Uterus (tissue), 2 donors: Measurements from ENCODE around the gene TBC1D1.
A peak's percentile ranks its signal among the peaks of the same experiment; 100 is the strongest.

ENCODE experiments used
- POLR2A ChIP-seq, 2 donors: fragments of 450-650 bp; IDR thresholded peaks; one replicate each; pipeline ENCODE4 v1.6.1; 2016; ENCODE audit warnings: antibody characterized with exemption in 2 of 2, mild to moderate bottlenecking in 1 of 2, moderate library complexity in 1 of 2
- TF ChIP-seq, protein P1 (sequence below), 4 experiments: fragments of 200-600 bp in 2 of 4; fragments of 450-650 bp in 2 of 4; sonication (generic) in 2 of 4; IDR thresholded peaks; one replicate each; pipeline ENCODE4 v1.5.1; 2016 to 2019; ENCODE audit warnings: antibody characterized with exemption in 4 of 4, mild to moderate bottlenecking in 2 of 4, moderate library complexity in 1 of 4

DNA sequence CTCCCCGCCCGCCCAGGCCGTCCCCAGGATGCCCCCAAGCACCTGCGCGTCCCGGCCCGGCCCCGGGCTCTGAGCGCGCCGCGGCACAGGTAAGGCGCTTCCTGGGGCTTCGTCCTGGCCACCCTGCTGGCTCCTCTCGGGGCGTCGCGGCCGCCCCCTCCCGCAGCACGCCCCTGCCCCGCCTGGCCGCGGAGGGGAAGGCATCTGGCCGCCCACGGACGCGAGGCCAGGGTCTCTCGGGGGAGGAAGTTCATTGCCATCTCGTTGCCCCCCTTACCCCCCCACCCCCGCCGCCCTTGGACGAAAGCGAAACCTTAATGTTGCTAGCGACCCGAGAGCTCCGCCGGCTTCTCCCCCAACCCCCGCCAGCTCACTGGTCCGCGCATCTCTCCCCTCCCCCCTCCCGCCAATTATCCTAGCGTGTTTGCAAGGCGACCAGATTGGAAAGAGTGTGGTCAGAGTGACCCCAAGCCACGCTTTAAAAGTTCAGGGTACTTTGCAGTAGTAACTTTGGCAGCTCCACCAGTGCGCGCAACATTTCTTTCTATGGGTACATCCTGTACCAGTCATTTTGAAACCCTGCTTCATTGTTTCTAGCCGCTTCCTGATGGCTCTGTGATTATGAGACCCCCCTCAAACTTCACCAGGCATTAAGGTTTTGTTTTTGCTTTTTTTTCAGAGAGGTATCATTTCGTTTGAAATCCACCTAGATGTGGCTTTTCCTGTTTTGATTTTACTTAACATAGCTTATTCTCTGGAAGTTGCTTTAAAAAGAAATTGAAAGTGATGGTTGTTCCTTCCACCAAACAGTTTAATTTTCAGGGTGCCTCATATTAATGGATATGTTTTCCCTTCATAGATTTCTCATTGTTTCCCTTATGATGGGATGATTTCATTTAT lies 626 bp downstream of the TBC1D1 start:
- peak in 1 of 2 donors; percentile 38 for TF ChIP-seq POLR2A (IDR thresholded peaks at IDR 0.05)
- TF ChIP-seq, protein P1, sequence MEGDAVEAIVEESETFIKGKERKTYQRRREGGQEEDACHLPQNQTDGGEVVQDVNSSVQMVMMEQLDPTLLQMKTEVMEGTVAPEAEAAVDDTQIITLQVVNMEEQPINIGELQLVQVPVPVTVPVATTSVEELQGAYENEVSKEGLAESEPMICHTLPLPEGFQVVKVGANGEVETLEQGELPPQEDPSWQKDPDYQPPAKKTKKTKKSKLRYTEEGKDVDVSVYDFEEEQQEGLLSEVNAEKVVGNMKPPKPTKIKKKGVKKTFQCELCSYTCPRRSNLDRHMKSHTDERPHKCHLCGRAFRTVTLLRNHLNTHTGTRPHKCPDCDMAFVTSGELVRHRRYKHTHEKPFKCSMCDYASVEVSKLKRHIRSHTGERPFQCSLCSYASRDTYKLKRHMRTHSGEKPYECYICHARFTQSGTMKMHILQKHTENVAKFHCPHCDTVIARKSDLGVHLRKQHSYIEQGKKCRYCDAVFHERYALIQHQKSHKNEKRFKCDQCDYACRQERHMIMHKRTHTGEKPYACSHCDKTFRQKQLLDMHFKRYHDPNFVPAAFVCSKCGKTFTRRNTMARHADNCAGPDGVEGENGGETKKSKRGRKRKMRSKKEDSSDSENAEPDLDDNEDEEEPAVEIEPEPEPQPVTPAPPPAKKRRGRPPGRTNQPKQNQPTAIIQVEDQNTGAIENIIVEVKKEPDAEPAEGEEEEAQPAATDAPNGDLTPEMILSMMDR (IDR thresholded peaks at IDR 0.05): peak in 2 of 4 experiments; percentile 21 to 27
